HUDEP-2 (cell line): Measurements from ENCODE around the gene ZDHHC14.

Experiments used
- DNase-seq, 76 experiments: peaks; one replicate each; lab custom pipeline; 2025; ENCODE audit not compliant: unreplicated experiment in 76 of 76; lab: John Stamatoyannopoulos, UW

Gene ZDHHC14

GRCh38 chr6:157631838-157632614 lies 251.0 kb downstream of the ZDHHC14 start:
- DNase-seq = no peak

GRCh38 chr6:157632821-157633220 lies 251.8 kb downstream of the ZDHHC14 start:
- no peak for DNase-seq

- no peak for DNase-seq
These were observed 253.6 kb downstream of the ZDHHC14 start for GRCh38 chr6:157634546-157634945.

- DNase-seq = peak in 21 of 76 experiments; percentile 7 to 48 (median 22)
These were observed 254.6 kb downstream of the ZDHHC14 start for GRCh38 chr6:157635388-157636244.

- DNase-seq = no peak
These were observed 256.5 kb downstream of the ZDHHC14 start for GRCh38 chr6:157637516-157637915.

GRCh38 chr6:157637941-157638662 lies 257.1 kb downstream of the ZDHHC14 start:
- no peak for DNase-seq

- DNase-seq = peak in 3 of 76 experiments; percentile 7 to 20 (median 15)
These were observed 257.8 kb downstream of the ZDHHC14 start for GRCh38 chr6:157638779-157639178.

- DNase-seq = no peak
These were observed 259.9 kb downstream of the ZDHHC14 start for GRCh38 chr6:157640746-157641451.

- DNase-seq = no peak
These were observed 260.8 kb downstream of the ZDHHC14 start for GRCh38 chr6:157641837-157642236.

- DNase-seq = no peak
These were observed 261.7 kb downstream of the ZDHHC14 start for GRCh38 chr6:157642736-157643135.

GRCh38 chr6:157644043-157644810 lies 263.2 kb downstream of the ZDHHC14 start:
- DNase-seq = no peak

GRCh38 chr6:157645201-157645795 lies 264.3 kb downstream of the ZDHHC14 start:
- DNase-seq = no peak

- no peak for DNase-seq
These were observed 265.0 kb downstream of the ZDHHC14 start for GRCh38 chr6:157646012-157646411.

- no peak for DNase-seq
These were observed 266.4 kb downstream of the ZDHHC14 start for GRCh38 chr6:157647261-157647915.

- DNase-seq = no peak
These were observed 267.6 kb downstream of the ZDHHC14 start for GRCh38 chr6:157648561-157648960.

GRCh38 chr6:157649311-157650260 lies 268.6 kb downstream of the ZDHHC14 start:
- DNase-seq = no peak

- DNase-seq = no peak
These were observed 269.3 kb downstream of the ZDHHC14 start for GRCh38 chr6:157650261-157650640.

- no peak for DNase-seq
These were observed 269.8 kb downstream of the ZDHHC14 start for GRCh38 chr6:157650801-157651200.
